Hematopoietic multipotent progenitor cell treated with erythropoietin and hydrocortisone succinate and interleukin-3 and kit ligand, for 4 days (in vitro differentiated cells): ENCODE data around the gene EFNA2.

Experiments used
- DNase-seq: peaks from one replicate; pipeline ENCODE4 v3.0.0-alpha.2; 2015

Gene EFNA2

GRCh38 chr19:1249298-1249989 lies 36.2 kb upstream of the EFNA2 start:
- DNase-seq = peak; percentile 98

GRCh38 chr19:1249990-1250436 lies 35.7 kb upstream of the EFNA2 start:
- no peak for DNase-seq

GRCh38 chr19:1250437-1251260 lies 35.0 kb upstream of the EFNA2 start:
- DNase-seq = peak; percentile 85

GRCh38 chr19:1251330-1252220 lies 34.1 kb upstream of the EFNA2 start:
- DNase-seq = peak; percentile 91

- DNase-seq = peak; percentile 95
Measured at GRCh38 chr19:1252221-1252820, 33.4 kb upstream of the EFNA2 start.

GRCh38 chr19:1252821-1253513 lies 32.7 kb upstream of the EFNA2 start:
- peak; percentile 95 for DNase-seq

- peak; percentile 92 for DNase-seq
Measured at GRCh38 chr19:1253514-1254080, 32.1 kb upstream of the EFNA2 start.

- DNase-seq = peak; percentile 10
Measured at GRCh38 chr19:1254081-1254527, 31.6 kb upstream of the EFNA2 start.

GRCh38 chr19:1254530-1255185 lies 31.0 kb upstream of the EFNA2 start:
- no peak for DNase-seq

- DNase-seq = no peak
Measured at GRCh38 chr19:1255186-1256161, 30.2 kb upstream of the EFNA2 start.

GRCh38 chr19:1256646-1257474 lies 28.8 kb upstream of the EFNA2 start:
- no peak for DNase-seq

- no peak for DNase-seq
Measured at GRCh38 chr19:1257475-1258162, 28.1 kb upstream of the EFNA2 start.

GRCh38 chr19:1258163-1258492 lies 27.5 kb upstream of the EFNA2 start:
- DNase-seq = no peak

GRCh38 chr19:1258707-1259205 lies 26.9 kb upstream of the EFNA2 start:
- no peak for DNase-seq

GRCh38 chr19:1259206-1259875 lies 26.3 kb upstream of the EFNA2 start:
- peak; percentile 83 for DNase-seq

- DNase-seq = no peak
Measured at GRCh38 chr19:1259876-1260748, 25.6 kb upstream of the EFNA2 start.
